ENCODE results near the gene SQOR. TPM values are rescaled to one million over a fixed set of nuclear protein-coding genes. Genes with fewer than 3 reads are reported as not detected.

The SQOR gene
- total and polyA plus RNA-seq, 2 donors (not counting 1 experiment from before 2014, with no cell fraction given): 25.6 to 29.1 TPM

- Histone ChIP-seq H3K4me2 (replicated peaks; ENCODE audit: low read depth, low read length, poor library complexity, severe bottlenecking) (no peak overlapping the region), H4K20me1 (ENCODE audit: control insufficient read depth, insufficient read depth, low read length, poor library complexity, severe bottlenecking) (no peaks in the 10 kb centered on the region), H3K9ac (ENCODE audit: low read length) (no peak overlapping the region), H3K36me3 (replicated peaks in 1 of 2; ENCODE audit: control extremely low read depth in 1 of 2, control insufficient read depth in 1 of 2, extremely low read depth in 1 of 2, insufficient read depth in 2 of 2, low read length in 1 of 2) (peaks cover 2 to 62% of the 10 kb centered on the region in 2 experiments), H3K9me3 (ENCODE audit: control extremely low read depth in 1 of 3, control insufficient read depth in 2 of 3, insufficient read depth in 1 of 3, low read length in 2 of 3) (no peaks in the 10 kb centered on the region), H2AFZ (ENCODE audit: insufficient read depth, low read depth, low read length, poor library complexity, severe bottlenecking) (no peak overlapping the region), H3K79me2 (ENCODE audit: control insufficient read depth, insufficient read depth, low read length) (no peaks in the 10 kb centered on the region), H3K4me3 (ENCODE audit: control extremely low read depth in 1 of 5, extremely low read depth in 1 of 5, insufficient read depth in 1 of 5, low read depth in 2 of 5, low read length in 4 of 5) (no peak overlapping the region), H3K27ac (ENCODE audit: low read length in 2 of 2) (no peak overlapping the region), H3K27me3 (replicated peaks in 1 of 4; ENCODE audit: control extremely low read depth in 1 of 4, control insufficient read depth in 3 of 4, insufficient read depth in 4 of 4, low read length in 3 of 4) (no peaks in the 10 kb centered on the region), H3K4me1 (ENCODE audit: control insufficient read depth in 2 of 2, insufficient read depth in 2 of 2, low read length in 2 of 2) (no peaks in the 10 kb centered on the region)
- ChIA-PET POLR2A (no interaction called here), CTCF (interaction anchor here (0.6 kb wide), 1 partner anchor 13 kb away, joined by 3 read pairs; no protein-coding TSS in a partner anchor)
- TF ChIP-seq EZH2 (IDR thresholded peaks at IDR 0.05; ENCODE audit: borderline replicate concordance, insufficient read depth, low read depth, low read length, poor library complexity, severe bottlenecking): no peak
- no peak for TF ChIP-seq CTCF (IDR thresholded peaks at IDR 0.05)
- DNase-seq (no peak), ATAC-seq (ENCODE audit: low read depth) (no peak)
- H3K9me3 Mint-ChIP-seq (ENCODE audit: insufficient read depth): no peaks in the 10 kb centered on the region
- H3K27me3 Mint-ChIP-seq: no peaks in the 10 kb centered on the region
- WGBS (ENCODE audit: insufficient coverage): 100% methylated on average over 2 of the region's 4 CpGs
- no peaks in the 10 kb centered on the region for H3K4me1 Mint-ChIP-seq
- H3K27ac Mint-ChIP-seq: no peak overlapping the region
- intact Hi-C loops (cut with micrococcal nuclease): no loop called here
- H3K4me3 Mint-ChIP-seq: no peak overlapping the region
These were observed 43.8 kb downstream of the SQOR start for GRCh38 chr15:45678459-45679178.

GRCh38 chr15:45684533-45684932 lies 49.7 kb downstream of the SQOR start:
- intact Hi-C loops (cut with micrococcal nuclease): no loop called here
- H3K27ac Mint-ChIP-seq: no peak overlapping the region
- peaks cover 0 to 64% of the 10 kb centered on the region in 2 experiments for H3K36me3 ChIP-seq (replicated peaks in 1 of 2; ENCODE audit: control extremely low read depth in 1 of 2, control insufficient read depth in 1 of 2, extremely low read depth in 1 of 2, insufficient read depth in 2 of 2, low read length in 1 of 2)
- no peaks in the 10 kb centered on the region for H3K27me3 Mint-ChIP-seq
- no peaks in the 10 kb centered on the region for H3K79me2 ChIP-seq (ENCODE audit: control insufficient read depth, insufficient read depth, low read length)
- no peak overlapping the region for H2AFZ ChIP-seq (ENCODE audit: insufficient read depth, low read depth, low read length, poor library complexity, severe bottlenecking)
- no peaks in the 10 kb centered on the region for H3K4me1 Mint-ChIP-seq
- no peaks in the 10 kb centered on the region for H3K9me3 Mint-ChIP-seq (ENCODE audit: insufficient read depth)
- no peak overlapping the region for H3K4me3 Mint-ChIP-seq
- no peaks in the 10 kb centered on the region for H4K20me1 ChIP-seq (ENCODE audit: control insufficient read depth, insufficient read depth, low read length, poor library complexity, severe bottlenecking)
- POLR2A ChIA-PET: interaction anchor here (0.6 kb wide), 1 partner anchor 51 kb away, joined by 4 read pairs; no protein-coding TSS in a partner anchor
- H3K9me3 ChIP-seq (ENCODE audit: control extremely low read depth in 1 of 3, control insufficient read depth in 2 of 3, insufficient read depth in 1 of 3, low read length in 2 of 3): no peaks in the 10 kb centered on the region
- no peak overlapping the region for H3K4me3 ChIP-seq (ENCODE audit: control extremely low read depth in 1 of 5, extremely low read depth in 1 of 5, insufficient read depth in 1 of 5, low read depth in 2 of 5, low read length in 4 of 5)
- H3K27me3 ChIP-seq (replicated peaks in 1 of 4; ENCODE audit: control extremely low read depth in 1 of 4, control insufficient read depth in 3 of 4, insufficient read depth in 4 of 4, low read length in 3 of 4): no peaks in the 10 kb centered on the region
- H3K4me2 ChIP-seq (replicated peaks; ENCODE audit: low read depth, low read length, poor library complexity, severe bottlenecking): no peak overlapping the region
- no peak overlapping the region for H3K27ac ChIP-seq (ENCODE audit: low read length in 2 of 2)
- 100% methylated on average over 1 of the region's 2 CpGs for WGBS (ENCODE audit: insufficient coverage)
- ATAC-seq (ENCODE audit: low read depth) (no peak), DNase-seq (no peak)
- CTCF ChIA-PET: no interaction called here
- no peak for TF ChIP-seq EZH2 (IDR thresholded peaks at IDR 0.05; ENCODE audit: borderline replicate concordance, insufficient read depth, low read depth, low read length, poor library complexity, severe bottlenecking)
- TF ChIP-seq CTCF (IDR thresholded peaks at IDR 0.05): no peak
- no peak overlapping the region for H3K9ac ChIP-seq (ENCODE audit: low read length)
- no peaks in the 10 kb centered on the region for H3K4me1 ChIP-seq (ENCODE audit: control insufficient read depth in 2 of 2, insufficient read depth in 2 of 2, low read length in 2 of 2)
